Ovary (tissue), 9 donors: ENCODE data around the gene GHR. TPM values are rescaled to one million over a fixed set of nuclear protein-coding genes. Genes with fewer than 3 reads are reported as not detected.

ENCODE experiments used
- DNase-seq, 5 donors: peaks; one replicate each; pipeline ENCODE4 v3.0.0-alpha.2; 2019 to 2020
- H3K27ac ChIP-seq, 2 donors: fragments of 200-600 bp; one replicate each; pipeline versions ENCODE4 v1.5.1 to v1.8.0; 2019 to 2022
- H3K27me3 ChIP-seq: fragments of 200-600 bp; one replicate; pipeline ENCODE4 v1.8.0; 2022
- H3K36me3 ChIP-seq: fragments of 200-600 bp; sonication (generic); one replicate; pipeline ENCODE4 v1.5.1; 2019
- H3K4me1 ChIP-seq: one replicate; pipeline ENCODE4 v1.8.1; 2013; ENCODE audit warnings: mild to moderate bottlenecking, moderate library complexity; ENCODE audit not compliant: insufficient read depth
- H3K4me3 ChIP-seq: fragments of 200-600 bp; sonication (generic); one replicate; pipeline ENCODE4 v1.5.1; 2017
- H3K9me3 ChIP-seq, 2 donors: fragments of 200-600 bp in 1 of 2; sonication (generic) in 1 of 2; one replicate each; pipeline versions ENCODE4 v1.5.1 to v1.8.1; 2013 to 2019; ENCODE audit warnings: mild to moderate bottlenecking in 1 of 2, moderate library complexity in 1 of 2
- EP300 ChIP-seq: sonication (generic); formaldehyde crosslinking; IDR thresholded peaks from one replicate; pipeline ENCODE4 v1.6.1; 2017; ENCODE audit warnings: antibody characterized with exemption
- POLR2A ChIP-seq: fragments of 450-650 bp; IDR thresholded peaks from one replicate; pipeline ENCODE4 v1.6.1; 2017; ENCODE audit warnings: antibody characterized with exemption, mild to moderate bottlenecking, moderate library complexity
- WGBS, 3 donors: extraction: QIAGEN DNeasy Blood & Tissue Kit in 1 of 3; methylation state at CpG; one replicate each; pipeline versions ENCODE4 v1.1.5 to v1.1.7; 2013 to 2017; 5-methylcytosine and 5-hydroxymethylcytosine counted together
- intact Hi-C, 4 donors: fragments of 100-400 bp; cut with DNase I; formaldehyde crosslinking; loops; one replicate each; pipeline versions ENCODE4 v1.11.0 to v1.15.1; 2022 to 2023
- polyA plus RNA-seq, 2 donors: library from polyadenylated mRNA; stranded (reverse); fragments of 200-250 nt in 1 of 2; fragments of 350-450 nt in 1 of 2; fragmentation: Illumina TruSeq in 1 of 2; extraction: RNeasy Lipid Tissue Mini Kit (QIAGEN cat#74804) in 1 of 2; gene quantifications; one replicate each; pipeline ENCODE4 v1.2.3, GENCODE V29; 2013 to 2014
- total RNA-seq, 7 donors: library from RNA; depleted of rRNA in 2 of 7; stranded (reverse); fragments of >200 nt in 2 of 7; fragmentation: NEBNext Ultra II Directional in 3 of 7; extraction: Animal tissue kit (Norgen Biotek cat#: 25700) in 3 of 7; gene quantifications; one replicate each; pipeline versions ENCODE4 v1.1.0 to v1.2.4, GENCODE V29; 2016 to 2023
- TF ChIP-seq, protein P1 (sequence below), 3 donors: fragments of 450-650 bp in 2 of 3; fragments of 200-600 bp in 1 of 3; IDR thresholded peaks; one replicate each; pipeline versions ENCODE4 v1.5.1 to v1.8.0; 2016 to 2022; ENCODE audit warnings: antibody characterized with exemption in 3 of 3, mild to moderate bottlenecking in 1 of 3
- donor health status: DM: no; HTN: no; CAD: no; lungs with moderate emphysema.
- donor health status: DM: no; HTN: no; CAD: no.
- donor health status: Bipolar disorder and iron deficiency.
- donor health status: DM: yes; HTN: yes; CAD: no.
- donor health status: DM: no; HTN: no; CAD: no.
- donor health status: DM: yes; HTN: yes; CAD: no.

The GHR gene
- total and polyA plus RNA-seq, 9 donors = 4.3 to 17.4 (median 7.0) TPM

- H3K9me3 ChIP-seq = no peaks in the 10 kb centered on the region
- H3K27ac ChIP-seq = no peak overlapping the region
- H3K4me3 ChIP-seq = no peak overlapping the region
- intact Hi-C loops = no loop called here
- no peak for TF ChIP-seq POLR2A
- TF ChIP-seq, protein P1, sequence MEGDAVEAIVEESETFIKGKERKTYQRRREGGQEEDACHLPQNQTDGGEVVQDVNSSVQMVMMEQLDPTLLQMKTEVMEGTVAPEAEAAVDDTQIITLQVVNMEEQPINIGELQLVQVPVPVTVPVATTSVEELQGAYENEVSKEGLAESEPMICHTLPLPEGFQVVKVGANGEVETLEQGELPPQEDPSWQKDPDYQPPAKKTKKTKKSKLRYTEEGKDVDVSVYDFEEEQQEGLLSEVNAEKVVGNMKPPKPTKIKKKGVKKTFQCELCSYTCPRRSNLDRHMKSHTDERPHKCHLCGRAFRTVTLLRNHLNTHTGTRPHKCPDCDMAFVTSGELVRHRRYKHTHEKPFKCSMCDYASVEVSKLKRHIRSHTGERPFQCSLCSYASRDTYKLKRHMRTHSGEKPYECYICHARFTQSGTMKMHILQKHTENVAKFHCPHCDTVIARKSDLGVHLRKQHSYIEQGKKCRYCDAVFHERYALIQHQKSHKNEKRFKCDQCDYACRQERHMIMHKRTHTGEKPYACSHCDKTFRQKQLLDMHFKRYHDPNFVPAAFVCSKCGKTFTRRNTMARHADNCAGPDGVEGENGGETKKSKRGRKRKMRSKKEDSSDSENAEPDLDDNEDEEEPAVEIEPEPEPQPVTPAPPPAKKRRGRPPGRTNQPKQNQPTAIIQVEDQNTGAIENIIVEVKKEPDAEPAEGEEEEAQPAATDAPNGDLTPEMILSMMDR (IDR thresholded peaks at IDR 0.05) = no peak
- no peak for TF ChIP-seq EP300
- DNase-seq = no peak
- no peaks in the 10 kb centered on the region for H3K4me1 ChIP-seq
- no peaks in the 10 kb centered on the region for H3K27me3 ChIP-seq
- H3K36me3 ChIP-seq = no peaks in the 10 kb centered on the region
Observed at GRCh38 chr5:42436051-42436450, 12.8 kb downstream of the GHR start.

- intact Hi-C loops = no loop called here
- Histone ChIP-seq H3K27me3 (no peaks in the 10 kb centered on the region), H3K9me3 (no peaks in the 10 kb centered on the region), H3K4me3 (no peak overlapping the region), H3K27ac (no peak overlapping the region), H3K4me1 (peaks cover 3% of the 10 kb centered on the region), H3K36me3 (no peaks in the 10 kb centered on the region)
- DNase-seq = no peak
- 79 to 92% (median 81%) methylated on average over 5 of the region's 5 CpGs for WGBS, 3 donors
- TF ChIP-seq EP300 = no peak
- no peak for TF ChIP-seq POLR2A
- TF ChIP-seq, protein P1 (IDR thresholded peaks at IDR 0.05) = no peak
Observed at GRCh38 chr5:42454216-42454995, 31.2 kb downstream of the GHR start.

- Histone ChIP-seq H3K27ac (no peak overlapping the region), H3K4me3 (no peak overlapping the region), H3K27me3 (no peaks in the 10 kb centered on the region), H3K36me3 (no peaks in the 10 kb centered on the region), H3K4me1 (no peaks in the 10 kb centered on the region), H3K9me3 (no peaks in the 10 kb centered on the region)
- no peak for DNase-seq
- intact Hi-C loops = no loop called here
- TF ChIP-seq, protein P1 (IDR thresholded peaks at IDR 0.05) = no peak
- 88 to 93% (median 92%) methylated on average over 1 of the region's 1 CpG for WGBS, 3 donors
Observed at GRCh38 chr5:42461033-42461432, 37.8 kb downstream of the GHR start.

DNA sequence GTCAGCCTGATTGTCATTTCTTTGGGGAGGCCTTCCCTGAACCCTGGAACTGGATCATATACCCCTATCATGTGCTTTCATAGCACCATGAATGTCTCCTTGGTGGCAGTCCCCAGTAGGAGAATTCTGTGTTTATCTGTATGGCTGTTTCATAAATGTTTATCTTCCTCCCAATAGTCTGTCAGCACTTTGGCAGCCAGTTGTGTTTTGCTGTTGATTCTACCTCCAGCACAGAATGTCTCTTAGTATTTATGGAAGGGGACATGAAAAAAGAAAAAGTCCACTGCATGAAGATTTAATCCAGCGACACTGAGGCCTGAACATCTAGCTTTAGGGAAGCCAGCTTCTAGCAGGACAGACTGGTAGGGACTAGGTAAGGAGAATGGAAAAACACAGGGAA, 38.3 kb downstream of the GHR start:
- intact Hi-C loops = no loop called here
- no peaks in the 10 kb centered on the region for H3K9me3 ChIP-seq
- 83 to 89% (median 86%) methylated on average over 1 of the region's 1 CpG for WGBS, 3 donors
- DNase-seq = no peak
- no peak overlapping the region for H3K4me3 ChIP-seq
- no peaks in the 10 kb centered on the region for H3K27me3 ChIP-seq
- no peaks in the 10 kb centered on the region for H3K4me1 ChIP-seq
- no peak overlapping the region for H3K27ac ChIP-seq
- H3K36me3 ChIP-seq = no peaks in the 10 kb centered on the region
- TF ChIP-seq EP300 = no peak
- TF ChIP-seq POLR2A = no peak
- TF ChIP-seq, protein P1 (IDR thresholded peaks at IDR 0.05) = no peak
